Liver (tissue), 9 donors: ENCODE results near the gene EPHB6. TPM values are rescaled to one million over a fixed set of nuclear protein-coding genes. Genes with fewer than 3 reads are reported as not detected.

ENCODE experiments used
- DNase-seq: peaks from one replicate; pipeline ENCODE4 v3.0.0-alpha.2; 2017; ENCODE audit warnings: low spot score
- H3K27ac ChIP-seq, 2 donors: one replicate each; pipeline ENCODE4 v1.7.0; 2013; ENCODE audit warnings: inconsistent platforms in 2 of 2, low read length in 2 of 2, control low read depth in 1 of 2, low read depth in 1 of 2, mild to moderate bottlenecking in 1 of 2
- H3K27me3 ChIP-seq, 4 donors: one replicate each; pipeline versions ENCODE4 v1.6.1 to v1.7.0; 2013; ENCODE audit warnings: low read length in 3 of 4, inconsistent platforms in 1 of 4, mild to moderate bottlenecking in 1 of 4, moderate library complexity in 1 of 4; ENCODE audit not compliant: control insufficient read depth in 4 of 4, insufficient read depth in 4 of 4
- H3K36me3 ChIP-seq, 4 donors: one replicate each; pipeline versions ENCODE4 v1.6.1 to v1.7.0; 2013; ENCODE audit warnings: low read length in 3 of 4, mild to moderate bottlenecking in 3 of 4, low read depth in 1 of 4, moderate library complexity in 1 of 4; ENCODE audit not compliant: control insufficient read depth in 4 of 4, insufficient read depth in 3 of 4
- H3K4me1 ChIP-seq, 4 donors: one replicate each; pipeline versions ENCODE4 v1.6.1 to v1.7.0; 2013; ENCODE audit warnings: low read length in 3 of 4, mild to moderate bottlenecking in 3 of 4, moderate library complexity in 1 of 4; ENCODE audit not compliant: control insufficient read depth in 4 of 4, insufficient read depth in 4 of 4
- H3K4me3 ChIP-seq, 3 donors: one replicate each; pipeline versions ENCODE4 v1.6.1 to v1.7.0; 2013; ENCODE audit warnings: low read length in 3 of 3, control low read depth in 1 of 3, low read depth in 1 of 3, mild to moderate bottlenecking in 1 of 3
- H3K9ac ChIP-seq, 2 donors: one replicate each; pipeline ENCODE4 v1.7.0; 2013; ENCODE audit warnings: low read length in 2 of 2, mild to moderate bottlenecking in 2 of 2, moderate library complexity in 2 of 2, control low read depth in 1 of 2, low read depth in 1 of 2
- H3K9me3 ChIP-seq, 4 donors: one replicate each; pipeline versions ENCODE4 v1.6.1 to v1.7.0; 2013; ENCODE audit warnings: low read length in 3 of 4; ENCODE audit not compliant: control insufficient read depth in 4 of 4
- EGR1 ChIP-seq, 2 donors: IDR thresholded peaks; 2 replicates each; pipeline ENCODE4 v1.6.1; 2016 to 2018; ENCODE audit warnings: antibody characterized with exemption in 2 of 2, low read depth in 2 of 2
- FOXA1 ChIP-seq: IDR thresholded peaks from 2 replicates; pipeline ENCODE4 v1.6.1; 2016; ENCODE audit warnings: antibody characterized with exemption
- FOXA2 ChIP-seq: IDR thresholded peaks from 2 replicates; pipeline ENCODE4 v1.6.1; 2016; ENCODE audit warnings: antibody characterized with exemption
- GABPA ChIP-seq, 2 donors: IDR thresholded peaks in 1 of 2; conservative IDR thresholded peaks in 1 of 2; 2 replicates each; pipeline ENCODE4 v1.6.1; 2016; ENCODE audit warnings: antibody characterized with exemption in 2 of 2, mild to moderate bottlenecking in 1 of 2, moderate library complexity in 1 of 2
- HNF4A ChIP-seq, 2 donors: conservative IDR thresholded peaks; 2 replicates each; pipeline ENCODE4 v1.6.1; 2016; ENCODE audit warnings: antibody characterized with exemption in 2 of 2, mild to moderate bottlenecking in 2 of 2
- HNF4G ChIP-seq: IDR thresholded peaks from 2 replicates; pipeline ENCODE4 v1.6.1; 2016; ENCODE audit warnings: antibody characterized with exemption
- JUND ChIP-seq, 2 donors: IDR thresholded peaks; 2 replicates each; pipeline ENCODE4 v1.6.1; 2016; ENCODE audit warnings: antibody characterized with exemption in 2 of 2
- NR2F2 ChIP-seq: IDR thresholded peaks from 2 replicates; pipeline ENCODE4 v1.6.1; 2016; ENCODE audit warnings: antibody characterized with exemption
- RAD21 ChIP-seq, 2 donors: IDR thresholded peaks; 2 replicates each; pipeline ENCODE4 v1.6.1; 2016; ENCODE audit warnings: antibody characterized with exemption in 2 of 2, mild to moderate bottlenecking in 2 of 2
- RXRA ChIP-seq, 2 donors: IDR thresholded peaks; 2 replicates each; pipeline ENCODE4 v1.6.1; 2017 to 2018; ENCODE audit warnings: antibody characterized with exemption in 2 of 2, mild to moderate bottlenecking in 1 of 2
- SP1 ChIP-seq: IDR thresholded peaks from 2 replicates; pipeline ENCODE4 v1.6.1; 2018; ENCODE audit warnings: antibody characterized with exemption, mild to moderate bottlenecking
- TAF1 ChIP-seq: conservative IDR thresholded peaks from 2 replicates; pipeline ENCODE4 v1.6.1; 2016; ENCODE audit warnings: antibody characterized with exemption, mild to moderate bottlenecking
- YY1 ChIP-seq: IDR thresholded peaks from 2 replicates; pipeline ENCODE4 v1.6.1; 2016; ENCODE audit warnings: antibody characterized with exemption, mild to moderate bottlenecking
- WGBS: extraction: QIAGEN DNeasy Blood & Tissue Kit; methylation state at CpG from one replicate; pipeline ENCODE4 v1.1.7; 2013; 5-methylcytosine and 5-hydroxymethylcytosine counted together
- polyA plus RNA-seq, 2 donors: library from polyadenylated mRNA; stranded (reverse) in 1 of 2; unstranded in 1 of 2; fragments of 200-250 nt in 1 of 2; fragments of >200 nt in 1 of 2; fragmentation: Nextera tagmentation in 1 of 2; extraction: Ambion mirVana in 1 of 2; gene quantifications; one replicate each; pipeline versions ENCODE4 v1.2.1 to v1.2.3, GENCODE V29; 2013 to 2015
- total RNA-seq, 2 donors: library from RNA; depleted of rRNA; stranded (reverse); fragments of >200 nt; gene quantifications; one replicate each; pipeline ENCODE4 v1.2.3, GENCODE V29; 2014
- TF ChIP-seq, protein P1 (sequence below): IDR thresholded peaks from 2 replicates; pipeline ENCODE4 v1.6.1; 2016; ENCODE audit warnings: antibody characterized with exemption, mild to moderate bottlenecking
- TF ChIP-seq, protein P2 (sequence below): IDR thresholded peaks from 2 replicates; pipeline ENCODE4 v1.6.1; 2016; ENCODE audit warnings: antibody characterized with exemption
- TF ChIP-seq, protein P3 (sequence below): fragments of 150-350 bp; IDR thresholded peaks from 2 replicates; pipeline ENCODE4 v1.5.1; 2017; ENCODE audit warnings: improper control_type of control experiment, low read depth, low read length; ENCODE audit not compliant: missing input control
- TF ChIP-seq, protein P4 (sequence below): IDR thresholded peaks from 2 replicates; pipeline ENCODE4 v1.6.1; 2016; ENCODE audit warnings: antibody characterized with exemption
- TF ChIP-seq, protein P5 (sequence below): IDR thresholded peaks from 2 replicates; pipeline ENCODE4 v1.6.1; 2016; ENCODE audit warnings: antibody characterized with exemption
- donor health status: healthy.
- donor health status: healthy.
- donor health status: healthy.
- donor health status: healthy.
- donor health status: healthy.

Gene EPHB6
- total and polyA plus RNA-seq, 4 donors = 1.2 to 4.3 (median 2.0) TPM

DNA sequence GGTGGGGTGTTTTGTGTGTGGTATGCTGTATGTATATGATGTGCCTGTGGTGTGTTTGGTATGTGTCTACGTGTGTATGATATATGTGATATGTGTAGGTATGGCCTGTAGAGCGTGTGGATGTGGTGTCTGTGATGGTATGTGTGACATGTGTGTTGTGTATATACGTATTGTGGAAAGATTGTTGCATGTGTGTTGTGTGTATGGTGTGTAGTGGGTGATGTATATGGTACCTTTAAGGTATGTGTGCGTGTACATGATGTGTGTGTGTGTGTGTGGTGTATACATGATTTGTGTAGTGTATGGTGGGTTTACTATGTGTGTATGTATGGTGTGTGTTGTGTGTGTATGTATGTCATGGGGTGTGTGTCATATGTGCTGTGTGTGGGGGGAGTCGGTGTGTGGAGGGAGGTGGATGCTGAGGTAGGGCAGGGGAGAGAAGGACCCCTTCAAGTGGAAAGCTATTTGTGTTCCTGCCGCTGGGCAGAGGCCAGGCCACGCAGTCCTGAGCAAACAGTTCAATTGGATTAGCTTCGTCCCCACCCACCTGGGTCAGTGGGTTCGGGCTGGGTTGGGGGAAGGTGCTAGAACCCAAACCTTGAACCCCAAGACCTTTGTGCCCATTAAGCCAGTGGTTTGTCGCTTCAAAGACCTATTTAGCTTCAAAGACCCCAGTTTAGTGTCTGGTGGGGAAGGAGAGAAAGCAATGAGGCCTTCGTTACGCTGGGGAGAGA, 32.6 kb downstream of the EPHB6 start:
- H3K9ac ChIP-seq = no peak overlapping the region
- H3K27ac ChIP-seq = no peak overlapping the region
- TF ChIP-seq RXRA (IDR thresholded peaks at IDR 0.05) = no peak
- TF ChIP-seq SP1 = no peak
- TF ChIP-seq, protein P1, sequence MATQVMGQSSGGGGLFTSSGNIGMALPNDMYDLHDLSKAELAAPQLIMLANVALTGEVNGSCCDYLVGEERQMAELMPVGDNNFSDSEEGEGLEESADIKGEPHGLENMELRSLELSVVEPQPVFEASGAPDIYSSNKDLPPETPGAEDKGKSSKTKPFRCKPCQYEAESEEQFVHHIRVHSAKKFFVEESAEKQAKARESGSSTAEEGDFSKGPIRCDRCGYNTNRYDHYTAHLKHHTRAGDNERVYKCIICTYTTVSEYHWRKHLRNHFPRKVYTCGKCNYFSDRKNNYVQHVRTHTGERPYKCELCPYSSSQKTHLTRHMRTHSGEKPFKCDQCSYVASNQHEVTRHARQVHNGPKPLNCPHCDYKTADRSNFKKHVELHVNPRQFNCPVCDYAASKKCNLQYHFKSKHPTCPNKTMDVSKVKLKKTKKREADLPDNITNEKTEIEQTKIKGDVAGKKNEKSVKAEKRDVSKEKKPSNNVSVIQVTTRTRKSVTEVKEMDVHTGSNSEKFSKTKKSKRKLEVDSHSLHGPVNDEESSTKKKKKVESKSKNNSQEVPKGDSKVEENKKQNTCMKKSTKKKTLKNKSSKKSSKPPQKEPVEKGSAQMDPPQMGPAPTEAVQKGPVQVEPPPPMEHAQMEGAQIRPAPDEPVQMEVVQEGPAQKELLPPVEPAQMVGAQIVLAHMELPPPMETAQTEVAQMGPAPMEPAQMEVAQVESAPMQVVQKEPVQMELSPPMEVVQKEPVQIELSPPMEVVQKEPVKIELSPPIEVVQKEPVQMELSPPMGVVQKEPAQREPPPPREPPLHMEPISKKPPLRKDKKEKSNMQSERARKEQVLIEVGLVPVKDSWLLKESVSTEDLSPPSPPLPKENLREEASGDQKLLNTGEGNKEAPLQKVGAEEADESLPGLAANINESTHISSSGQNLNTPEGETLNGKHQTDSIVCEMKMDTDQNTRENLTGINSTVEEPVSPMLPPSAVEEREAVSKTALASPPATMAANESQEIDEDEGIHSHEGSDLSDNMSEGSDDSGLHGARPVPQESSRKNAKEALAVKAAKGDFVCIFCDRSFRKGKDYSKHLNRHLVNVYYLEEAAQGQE = no peak
- TF ChIP-seq, protein P2, sequence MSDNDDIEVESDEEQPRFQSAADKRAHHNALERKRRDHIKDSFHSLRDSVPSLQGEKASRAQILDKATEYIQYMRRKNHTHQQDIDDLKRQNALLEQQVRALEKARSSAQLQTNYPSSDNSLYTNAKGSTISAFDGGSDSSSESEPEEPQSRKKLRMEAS = no peak
- TF ChIP-seq, protein P3, sequence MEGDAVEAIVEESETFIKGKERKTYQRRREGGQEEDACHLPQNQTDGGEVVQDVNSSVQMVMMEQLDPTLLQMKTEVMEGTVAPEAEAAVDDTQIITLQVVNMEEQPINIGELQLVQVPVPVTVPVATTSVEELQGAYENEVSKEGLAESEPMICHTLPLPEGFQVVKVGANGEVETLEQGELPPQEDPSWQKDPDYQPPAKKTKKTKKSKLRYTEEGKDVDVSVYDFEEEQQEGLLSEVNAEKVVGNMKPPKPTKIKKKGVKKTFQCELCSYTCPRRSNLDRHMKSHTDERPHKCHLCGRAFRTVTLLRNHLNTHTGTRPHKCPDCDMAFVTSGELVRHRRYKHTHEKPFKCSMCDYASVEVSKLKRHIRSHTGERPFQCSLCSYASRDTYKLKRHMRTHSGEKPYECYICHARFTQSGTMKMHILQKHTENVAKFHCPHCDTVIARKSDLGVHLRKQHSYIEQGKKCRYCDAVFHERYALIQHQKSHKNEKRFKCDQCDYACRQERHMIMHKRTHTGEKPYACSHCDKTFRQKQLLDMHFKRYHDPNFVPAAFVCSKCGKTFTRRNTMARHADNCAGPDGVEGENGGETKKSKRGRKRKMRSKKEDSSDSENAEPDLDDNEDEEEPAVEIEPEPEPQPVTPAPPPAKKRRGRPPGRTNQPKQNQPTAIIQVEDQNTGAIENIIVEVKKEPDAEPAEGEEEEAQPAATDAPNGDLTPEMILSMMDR = no peak
- no peak for TF ChIP-seq HNF4A (conservative IDR thresholded peaks at IDR 0.05)
- no peak for TF ChIP-seq YY1
- TF ChIP-seq NR2F2 = no peak
- TF ChIP-seq HNF4G = no peak
- no peak for TF ChIP-seq RAD21 (IDR thresholded peaks at IDR 0.05)
- TF ChIP-seq, protein P4, sequence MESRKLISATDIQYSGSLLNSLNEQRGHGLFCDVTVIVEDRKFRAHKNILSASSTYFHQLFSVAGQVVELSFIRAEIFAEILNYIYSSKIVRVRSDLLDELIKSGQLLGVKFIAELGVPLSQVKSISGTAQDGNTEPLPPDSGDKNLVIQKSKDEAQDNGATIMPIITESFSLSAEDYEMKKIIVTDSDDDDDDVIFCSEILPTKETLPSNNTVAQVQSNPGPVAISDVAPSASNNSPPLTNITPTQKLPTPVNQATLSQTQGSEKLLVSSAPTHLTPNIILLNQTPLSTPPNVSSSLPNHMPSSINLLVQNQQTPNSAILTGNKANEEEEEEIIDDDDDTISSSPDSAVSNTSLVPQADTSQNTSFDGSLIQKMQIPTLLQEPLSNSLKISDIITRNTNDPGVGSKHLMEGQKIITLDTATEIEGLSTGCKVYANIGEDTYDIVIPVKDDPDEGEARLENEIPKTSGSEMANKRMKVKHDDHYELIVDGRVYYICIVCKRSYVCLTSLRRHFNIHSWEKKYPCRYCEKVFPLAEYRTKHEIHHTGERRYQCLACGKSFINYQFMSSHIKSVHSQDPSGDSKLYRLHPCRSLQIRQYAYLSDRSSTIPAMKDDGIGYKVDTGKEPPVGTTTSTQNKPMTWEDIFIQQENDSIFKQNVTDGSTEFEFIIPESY = no peak
- TF ChIP-seq FOXA1 = no peak
- TF ChIP-seq, protein P5, sequence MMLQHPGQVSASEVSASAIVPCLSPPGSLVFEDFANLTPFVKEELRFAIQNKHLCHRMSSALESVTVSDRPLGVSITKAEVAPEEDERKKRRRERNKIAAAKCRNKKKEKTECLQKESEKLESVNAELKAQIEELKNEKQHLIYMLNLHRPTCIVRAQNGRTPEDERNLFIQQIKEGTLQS = no peak
- no peak for TF ChIP-seq GABPA (IDR thresholded peaks at IDR 0.05 in 1 of 2, conservative IDR thresholded peaks at IDR 0.05 in 1 of 2)
- TF ChIP-seq EGR1 (IDR thresholded peaks at IDR 0.05; ENCODE audit: low read depth in 2 of 2) = no peak
- no peak for TF ChIP-seq FOXA2
- TF ChIP-seq TAF1 = no peak
- TF ChIP-seq JUND (IDR thresholded peaks at IDR 0.05) = no peak
- no peaks in the 10 kb centered on the region for H3K9me3 ChIP-seq
- no peaks in the 10 kb centered on the region for H3K36me3 ChIP-seq
- no peak for DNase-seq
- 80% methylated on average over 12 of the region's 12 CpGs for WGBS
- H3K4me3 ChIP-seq = no peak overlapping the region
- peaks cover 0 to 2% (median 0%) of the 10 kb centered on the region in 4 donors for H3K27me3 ChIP-seq
- H3K4me1 ChIP-seq = no peaks in the 10 kb centered on the region
